HUDEP-2 (cell line): ENCODE results near the gene TMEM184A.
"Not testable (repeated sequence)": the region's sequence is repeated elsewhere in the genome, so short reads cannot be mapped to it uniquely, and the experiment has no call there.

Experiments
- DNase-seq, 76 experiments: peaks; one replicate each; lab custom pipeline; 2025; ENCODE audit not compliant: unreplicated experiment in 76 of 76; lab: John Stamatoyannopoulos, UW

The TMEM184A gene

DNA sequence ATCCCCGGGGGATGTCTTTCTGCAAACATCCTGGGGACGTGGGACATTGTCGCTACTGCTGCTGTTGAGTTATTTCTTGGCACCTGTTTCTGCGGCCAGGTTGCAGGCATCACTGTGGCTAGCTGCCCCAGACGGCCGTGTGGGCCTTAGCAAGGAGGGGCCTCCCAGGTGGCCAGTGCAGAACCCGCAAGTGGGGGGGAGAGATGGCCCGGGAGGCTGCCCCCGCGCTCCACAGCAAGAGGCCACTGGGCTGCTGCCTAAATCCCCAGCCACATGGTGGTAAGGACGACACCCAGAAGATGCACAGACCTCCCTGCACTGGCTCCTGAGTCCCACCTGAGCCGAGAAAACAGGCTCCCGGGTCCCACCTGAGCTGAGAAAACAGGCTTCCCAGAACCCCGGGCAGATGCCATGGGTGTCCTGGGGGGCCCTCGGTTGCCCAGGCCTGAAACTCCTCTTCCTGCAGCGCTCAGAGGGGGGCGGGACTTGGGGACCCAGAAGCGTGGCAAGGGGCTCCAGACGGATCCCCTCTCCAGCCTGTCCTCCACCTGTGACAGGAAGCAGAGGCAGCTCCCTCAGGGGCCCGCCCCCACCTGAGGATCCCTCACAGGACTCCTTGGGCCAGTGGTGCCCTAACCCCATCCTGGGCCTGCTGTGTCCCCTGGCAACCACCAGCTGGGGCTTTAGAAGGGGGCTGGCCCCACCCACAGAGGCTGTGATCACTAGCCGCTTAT is 26.5 kb downstream of the TMEM184A start:
- DNase-seq: no peak

DNA sequence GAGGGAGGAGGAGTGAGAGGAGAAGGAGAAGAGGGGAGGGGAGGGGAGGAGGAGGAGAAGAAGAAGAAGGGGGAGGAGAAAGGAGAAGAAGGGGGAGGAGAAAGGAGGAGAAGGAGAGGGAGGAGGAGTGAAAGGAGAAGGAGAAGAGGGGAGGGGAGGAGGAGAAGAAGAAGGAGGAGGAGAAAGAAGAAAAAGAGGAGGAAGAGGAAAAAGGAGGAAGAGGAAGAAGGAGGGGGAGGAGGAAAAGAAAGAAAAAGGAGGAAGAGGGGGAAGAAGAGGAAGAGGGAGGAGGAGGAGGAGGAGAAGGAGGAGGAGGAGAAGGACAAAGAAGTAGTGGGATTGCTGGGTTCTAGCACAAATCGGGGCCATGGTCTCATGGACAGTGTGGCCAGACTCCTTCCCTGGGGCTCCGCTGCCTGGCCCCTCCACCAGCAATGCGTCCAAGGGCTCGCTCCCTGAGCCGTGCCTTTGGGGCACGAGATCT is 29.7 kb downstream of the TMEM184A start:
- peak in 1 of 76 experiments; percentile 24 for DNase-seq

DNA sequence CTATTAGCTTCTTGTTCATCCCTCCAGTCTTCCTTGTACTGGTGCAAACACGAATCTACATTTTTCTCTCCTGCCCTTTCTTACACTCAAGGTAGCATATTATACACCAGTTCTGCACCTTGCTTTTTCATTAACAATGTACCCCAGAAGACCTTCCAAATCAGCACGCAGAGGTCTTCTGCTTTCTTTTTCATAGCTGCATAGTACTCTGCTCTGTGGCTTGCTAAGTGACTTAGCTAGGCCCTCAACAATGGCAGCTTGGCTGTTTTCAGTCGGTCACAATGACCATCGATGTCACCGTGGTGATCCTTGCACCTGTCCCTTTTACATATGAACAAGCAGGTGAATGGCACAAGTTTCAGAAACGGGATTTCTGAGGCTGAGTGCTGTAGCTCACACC is 30.6 kb downstream of the TMEM184A start:
- no peak for DNase-seq

DNA sequence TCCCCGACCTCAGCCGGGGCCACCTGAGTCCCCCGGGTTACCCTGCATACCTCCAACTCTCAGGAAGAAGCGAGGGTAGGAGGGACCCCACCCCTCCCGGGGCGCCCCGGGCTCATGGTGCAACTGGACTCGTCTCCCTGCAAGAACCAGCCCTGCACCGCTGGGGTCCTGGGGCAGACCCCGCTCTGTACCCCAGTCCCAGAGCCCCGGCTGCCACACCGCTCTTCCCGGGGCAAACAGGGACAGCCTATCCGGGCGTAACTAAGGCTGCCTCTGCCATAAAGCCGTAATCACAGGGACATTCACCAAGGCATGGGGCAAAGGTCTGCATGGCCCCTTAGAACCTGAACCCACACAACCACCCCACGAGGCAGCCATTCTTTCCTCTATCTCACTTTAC is 32.2 kb downstream of the TMEM184A start:
- DNase-seq: no peak

DNA sequence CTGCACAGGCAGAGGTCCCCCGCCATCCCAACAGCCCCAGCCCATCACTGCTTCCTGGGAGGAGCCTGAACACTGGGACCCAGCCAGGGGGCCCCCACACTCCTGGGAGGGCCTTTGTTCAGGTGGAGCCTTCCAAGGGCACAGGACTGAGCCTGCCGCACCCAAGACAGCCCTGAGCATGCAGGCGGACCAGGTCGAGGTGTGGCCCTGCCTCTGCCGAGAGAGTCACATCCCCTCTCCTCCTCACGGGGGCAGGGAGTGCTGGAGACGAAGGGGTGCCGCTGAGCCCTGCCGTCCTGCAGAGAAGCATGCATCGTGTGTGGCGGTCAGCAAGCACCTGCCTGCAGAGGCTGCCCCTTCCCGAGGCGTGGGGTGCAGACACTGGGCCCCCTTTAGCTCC is 32.8 kb downstream of the TMEM184A start:
- DNase-seq: no peak

DNA sequence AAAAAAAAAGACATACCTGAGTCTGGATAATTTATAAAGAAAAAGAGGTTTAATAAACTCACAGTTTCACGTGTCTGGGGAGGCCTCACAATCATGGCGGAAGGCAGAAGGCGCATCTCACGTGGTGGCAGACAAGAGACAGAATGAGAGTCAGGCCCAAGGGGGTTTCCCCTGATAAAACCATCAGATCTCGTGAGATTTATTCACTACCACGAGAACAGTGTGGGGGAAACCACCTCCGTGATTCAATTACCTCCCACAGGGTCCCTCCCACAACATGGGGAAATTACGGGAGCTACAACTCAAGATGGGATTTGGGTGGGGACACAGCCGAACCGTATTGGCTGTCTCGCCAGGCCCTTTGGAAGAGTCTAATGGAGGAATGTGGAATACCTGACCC is 34.5 kb downstream of the TMEM184A start:
- no peak for DNase-seq

DNA sequence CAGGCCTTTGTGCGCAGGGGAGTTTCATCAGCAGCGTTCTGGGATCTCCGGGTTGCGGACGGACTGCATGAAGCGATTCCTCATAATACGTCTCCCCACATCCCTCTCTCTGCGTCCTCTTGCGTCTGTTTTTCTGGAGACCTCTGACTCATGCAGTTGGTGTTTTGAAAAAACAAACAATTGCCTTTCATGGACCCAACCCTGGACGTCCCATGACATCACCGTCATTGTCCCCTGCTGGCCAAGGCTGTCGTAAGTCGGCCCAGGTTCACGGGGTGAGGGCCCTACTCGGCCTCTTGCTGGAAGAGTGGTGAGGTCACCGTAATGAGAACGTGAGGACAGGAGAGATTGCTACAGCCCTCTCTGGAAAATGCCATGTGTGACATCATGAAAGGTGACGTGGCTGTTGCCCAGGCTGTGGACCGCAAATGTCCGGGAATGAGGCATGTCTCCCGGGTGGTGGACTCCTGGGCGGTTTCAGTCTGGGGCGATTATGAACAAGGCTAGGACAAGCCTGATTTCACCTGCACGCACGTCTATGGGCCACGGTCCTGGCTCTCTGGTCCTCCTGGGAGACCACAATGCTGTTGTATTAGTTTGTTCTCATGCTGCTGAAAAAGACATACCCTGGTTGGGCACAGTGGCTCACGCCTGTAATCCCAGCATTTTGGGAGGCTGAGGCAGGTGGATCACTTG is 35.3 kb downstream of the TMEM184A start:
- DNase-seq: no peak

DNA sequence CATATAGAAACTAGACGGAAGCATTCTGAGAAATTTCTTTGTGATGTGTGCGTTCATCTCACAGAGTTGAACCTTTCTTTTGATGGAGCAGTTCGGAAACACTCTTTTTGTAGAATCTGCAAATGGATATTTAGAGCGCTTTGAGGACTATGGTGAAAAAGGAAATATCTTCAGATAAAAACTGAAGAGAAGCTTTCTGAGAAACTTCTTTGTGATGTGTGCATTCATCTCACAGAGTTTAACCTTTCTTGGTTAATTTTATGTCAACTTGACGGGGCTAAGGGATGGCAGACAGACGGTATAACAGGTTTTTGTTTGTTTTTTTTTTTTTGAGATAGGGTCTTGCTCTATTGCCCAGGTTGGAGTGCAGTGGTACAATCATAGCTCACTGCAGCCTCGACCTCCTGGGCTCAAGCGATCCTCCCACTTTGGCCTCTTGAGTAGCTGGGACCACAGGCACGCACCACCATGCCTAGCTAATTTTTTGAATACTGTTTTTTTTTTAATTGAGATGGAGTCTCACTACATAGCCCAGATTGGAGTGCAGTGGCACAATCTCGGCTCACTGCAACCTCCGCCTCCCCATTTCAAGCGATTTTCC is 36.6 kb downstream of the TMEM184A start:
- DNase-seq: not testable (repeated sequence)

DNA sequence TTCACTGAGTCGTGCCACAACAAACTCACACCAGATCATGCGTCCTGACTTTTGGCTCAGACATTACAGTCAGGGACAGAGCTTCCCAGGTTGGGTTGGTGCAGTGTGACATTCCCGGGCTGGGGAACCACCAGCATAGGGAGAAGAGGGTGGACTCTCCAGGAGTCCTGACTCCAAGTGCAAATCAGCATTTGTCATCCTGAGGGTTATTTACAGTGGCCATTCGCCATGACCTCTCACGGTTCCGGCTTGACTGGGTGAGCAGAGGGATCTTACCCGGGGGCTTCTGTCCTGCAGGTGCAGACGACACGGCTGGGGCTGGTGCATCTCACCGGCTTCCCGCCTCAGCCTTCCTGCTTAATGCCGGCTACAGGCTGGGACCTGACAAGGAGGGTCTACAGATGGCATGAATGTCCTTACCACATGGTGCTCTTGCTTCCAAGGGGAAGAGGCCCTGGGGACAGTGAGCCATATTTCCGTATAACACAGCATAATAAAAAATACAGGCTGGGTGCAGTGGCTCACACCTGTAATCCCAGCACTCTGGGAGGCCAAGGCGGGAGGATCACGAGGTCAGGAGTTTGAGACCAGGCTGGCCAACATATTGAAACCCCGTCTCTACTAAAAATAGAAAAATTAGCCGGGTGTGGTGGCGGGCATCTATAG is 39.3 kb downstream of the TMEM184A start:
- DNase-seq: no peak

DNA sequence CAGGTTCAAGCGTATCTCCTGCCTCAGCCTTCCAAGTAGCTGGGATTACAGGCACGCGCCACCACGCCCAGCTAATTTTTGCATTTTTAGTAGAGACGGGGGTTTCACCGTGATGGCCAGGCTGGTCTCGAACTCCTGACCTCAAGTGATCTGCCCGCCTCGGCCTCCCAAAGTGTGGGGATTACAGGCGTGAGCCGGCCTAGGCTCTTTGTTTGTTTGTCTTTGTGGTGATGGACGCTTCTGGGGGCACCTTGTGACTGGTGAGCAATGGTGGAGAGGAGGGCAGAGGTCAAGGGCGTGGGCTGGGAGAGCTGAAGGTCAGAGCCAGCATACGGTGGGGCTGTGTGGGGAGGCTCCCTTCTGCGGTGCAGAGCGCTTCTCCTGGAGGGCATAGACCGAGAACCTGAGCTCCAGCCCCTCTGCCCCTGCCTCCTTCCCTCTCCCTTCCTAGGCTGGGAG is 40.5 kb downstream of the TMEM184A start:
- not testable (repeated sequence) for DNase-seq

DNA sequence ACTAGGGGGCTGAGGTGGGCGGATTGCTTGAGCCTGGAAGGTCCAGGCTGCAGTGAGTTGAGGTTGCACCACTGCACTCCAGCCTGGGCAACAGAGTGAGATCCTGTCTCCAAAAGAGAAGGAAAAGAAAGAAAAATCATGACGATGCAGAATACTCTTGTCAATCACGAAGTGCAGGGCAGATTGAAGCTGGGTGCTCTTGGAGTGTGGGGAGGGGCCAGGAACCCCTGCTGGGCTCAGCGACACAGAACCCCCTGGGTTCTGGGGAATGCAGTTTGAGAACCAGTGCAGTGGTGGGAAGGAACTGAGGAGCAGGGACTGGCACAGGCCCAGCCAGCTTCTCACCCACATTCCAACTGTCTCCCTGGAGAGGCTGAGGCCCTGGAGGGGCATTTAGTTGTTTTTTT is 41.0 kb downstream of the TMEM184A start:
- no peak for DNase-seq

DNA sequence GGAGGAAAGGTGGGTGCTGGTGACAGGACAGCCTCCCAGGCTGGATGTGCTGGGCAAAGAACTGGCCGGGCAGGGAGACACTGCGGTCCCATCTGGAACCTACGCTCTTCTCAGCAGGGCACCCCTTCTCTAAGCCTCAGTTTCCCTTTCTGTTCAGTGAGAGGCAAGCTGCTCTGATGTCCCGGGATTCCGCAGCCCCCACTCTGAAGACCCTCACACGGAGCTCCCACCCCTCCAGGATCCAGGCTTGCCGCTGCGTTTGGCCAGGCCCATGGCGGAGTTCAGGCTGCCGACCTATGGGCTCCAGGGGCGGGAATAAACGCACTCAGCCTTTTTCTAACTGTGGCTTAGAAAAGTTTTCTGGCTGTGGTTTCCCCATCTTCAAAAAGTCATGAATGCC is 41.6 kb downstream of the TMEM184A start:
- DNase-seq: no peak

DNA sequence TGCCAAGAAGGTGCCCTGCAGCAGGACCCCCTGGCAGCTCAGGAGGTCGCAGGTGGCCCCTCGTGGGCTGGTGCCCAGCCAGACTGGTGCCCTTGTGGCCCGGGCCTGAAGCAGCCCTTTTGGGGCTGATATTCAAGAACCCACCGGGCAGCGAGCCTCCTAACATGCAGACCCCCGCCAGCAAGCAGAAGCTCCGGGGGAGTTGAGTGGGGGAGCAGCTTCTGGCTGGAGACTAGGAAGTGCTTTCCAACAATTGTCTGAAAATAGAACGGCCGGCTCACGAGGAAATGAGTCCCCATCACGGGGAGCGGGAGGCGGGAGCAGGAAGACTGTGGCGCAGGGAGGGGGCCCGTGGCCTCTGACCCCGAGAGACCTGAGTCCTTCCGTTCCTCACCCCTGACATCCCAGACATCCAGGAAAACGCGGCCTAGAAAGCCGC is 42.3 kb downstream of the TMEM184A start:
- DNase-seq: no peak

DNA sequence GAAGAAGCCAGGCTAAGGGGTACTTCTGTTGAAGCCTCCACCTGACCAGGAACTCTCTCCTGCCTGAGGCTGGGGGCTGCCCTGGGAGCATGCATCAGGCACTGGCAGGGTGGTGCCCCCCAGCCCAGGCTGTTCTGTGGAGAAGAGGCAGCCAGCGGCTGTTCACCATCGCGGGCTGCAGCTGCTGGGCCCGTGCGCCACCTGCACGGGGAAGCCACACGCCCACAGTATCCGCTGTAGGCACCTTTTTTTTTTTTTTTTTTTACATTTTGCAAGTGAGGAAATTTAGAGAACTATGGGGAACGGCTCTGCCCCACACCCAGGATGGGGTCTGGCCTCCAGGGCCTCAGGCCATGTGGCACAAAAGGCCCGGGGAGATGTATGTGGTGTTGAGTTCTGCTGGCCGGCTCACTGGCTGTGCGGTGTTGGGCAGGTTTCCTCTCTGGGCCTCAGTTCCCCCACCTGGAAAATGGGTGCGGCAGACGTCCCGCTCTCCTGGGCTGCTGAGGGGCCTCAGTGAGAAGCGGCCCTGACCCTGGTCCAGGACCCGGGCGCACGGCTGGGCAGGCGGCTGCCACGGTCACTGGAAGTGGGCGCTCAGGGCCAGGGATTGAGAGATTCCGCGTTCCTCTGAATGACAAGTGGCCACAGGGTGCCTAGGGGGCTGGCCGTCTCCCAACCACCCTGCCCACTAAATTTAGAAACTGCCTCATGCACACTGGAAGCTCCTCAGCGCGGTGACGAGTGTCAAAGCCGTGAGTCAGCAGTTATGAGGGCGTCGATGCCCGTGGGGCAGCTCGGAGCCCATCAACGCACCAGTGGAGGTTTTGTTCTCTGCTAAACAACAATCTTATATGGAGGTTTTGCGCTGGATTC is 43.0 kb downstream of the TMEM184A start:
- DNase-seq: peak in 35 of 76 experiments; percentile 9 to 62 (median 25)

DNA sequence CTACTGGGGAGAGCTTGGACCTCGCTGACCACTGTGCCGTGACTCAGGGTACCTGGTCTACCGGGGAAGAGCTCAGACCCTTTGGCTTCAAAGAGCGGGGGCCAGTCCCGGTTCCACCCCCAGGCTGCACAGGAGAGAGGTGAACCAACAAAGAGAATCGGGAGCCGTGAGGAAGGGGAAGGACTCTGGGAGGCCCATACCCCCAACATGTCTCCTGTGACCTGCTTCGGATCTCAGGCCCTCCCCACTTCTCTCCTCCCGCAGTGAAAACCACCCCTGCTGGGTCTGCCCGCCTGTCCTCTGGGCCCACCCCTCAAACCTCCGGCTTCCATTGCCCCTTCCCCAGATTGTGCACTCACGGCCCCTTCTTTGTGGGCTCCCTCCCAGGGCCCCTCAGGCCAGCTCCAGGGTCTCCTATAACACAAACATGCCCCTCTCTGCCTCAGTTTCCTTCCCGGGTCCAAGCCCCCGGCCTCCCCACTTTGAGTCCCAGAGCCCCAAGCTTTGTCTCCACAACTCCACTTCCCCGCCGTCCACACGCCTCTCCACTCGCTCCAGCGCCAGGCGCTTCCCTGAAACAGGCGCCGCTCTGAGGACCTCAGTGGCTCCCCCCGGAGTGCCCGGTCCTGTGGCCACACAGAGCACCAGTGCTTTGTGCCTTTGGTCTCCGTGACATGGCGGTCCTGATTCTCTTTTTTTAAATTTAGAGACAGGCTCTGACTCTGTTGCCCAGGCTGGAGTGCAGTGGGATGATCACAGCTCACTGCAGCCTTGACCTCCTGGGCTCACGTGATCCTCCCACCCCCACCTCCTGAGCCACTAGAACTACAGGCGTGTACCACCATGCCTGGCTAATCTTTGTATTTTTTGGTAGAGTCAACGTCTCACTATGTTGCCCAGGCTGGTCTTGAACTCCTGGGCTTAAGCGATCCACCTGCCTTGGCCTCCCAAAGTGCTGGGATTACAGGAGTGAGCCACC is 44.3 kb downstream of the TMEM184A start:
- DNase-seq: no peak

DNA sequence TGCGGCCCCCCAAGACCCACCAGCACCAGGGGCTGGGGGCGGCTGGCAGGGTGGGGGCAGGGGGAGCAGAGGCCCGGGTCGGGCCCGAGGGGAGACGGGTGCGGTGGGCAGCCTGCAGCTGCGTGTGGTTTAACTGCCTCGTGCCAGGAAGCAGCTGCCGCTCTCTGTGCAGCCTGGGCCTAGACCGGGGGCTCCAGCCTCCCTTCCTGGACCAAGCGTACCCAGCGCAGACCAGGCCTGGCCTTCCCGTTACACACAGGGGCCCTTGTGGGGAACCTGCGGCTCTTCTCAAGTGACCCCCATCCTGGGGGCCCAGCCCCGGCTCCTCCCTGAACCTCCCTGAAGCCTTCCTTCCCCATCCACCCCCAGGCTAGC is 45.2 kb downstream of the TMEM184A start:
- no peak for DNase-seq

DNA sequence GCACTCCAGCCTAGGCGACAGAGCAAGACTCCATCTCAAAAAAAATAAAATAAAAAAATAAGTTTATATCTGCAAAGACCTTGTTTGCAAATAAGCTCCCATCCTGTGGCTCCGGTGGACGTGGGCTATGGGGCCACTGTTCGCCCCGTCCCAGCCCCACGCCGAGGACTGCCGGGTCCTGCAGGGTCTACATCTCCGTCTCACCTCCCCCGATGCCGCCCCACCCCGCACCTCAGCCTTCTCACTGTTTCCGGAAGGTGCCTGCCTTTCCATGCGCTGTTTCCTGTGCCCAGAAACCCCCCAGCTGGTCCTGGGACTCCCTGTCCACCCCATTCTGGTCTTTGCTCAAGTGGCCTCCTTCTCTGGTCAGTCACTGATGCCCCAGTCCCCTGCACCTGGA is 46.8 kb downstream of the TMEM184A start:
- no peak for DNase-seq

DNA sequence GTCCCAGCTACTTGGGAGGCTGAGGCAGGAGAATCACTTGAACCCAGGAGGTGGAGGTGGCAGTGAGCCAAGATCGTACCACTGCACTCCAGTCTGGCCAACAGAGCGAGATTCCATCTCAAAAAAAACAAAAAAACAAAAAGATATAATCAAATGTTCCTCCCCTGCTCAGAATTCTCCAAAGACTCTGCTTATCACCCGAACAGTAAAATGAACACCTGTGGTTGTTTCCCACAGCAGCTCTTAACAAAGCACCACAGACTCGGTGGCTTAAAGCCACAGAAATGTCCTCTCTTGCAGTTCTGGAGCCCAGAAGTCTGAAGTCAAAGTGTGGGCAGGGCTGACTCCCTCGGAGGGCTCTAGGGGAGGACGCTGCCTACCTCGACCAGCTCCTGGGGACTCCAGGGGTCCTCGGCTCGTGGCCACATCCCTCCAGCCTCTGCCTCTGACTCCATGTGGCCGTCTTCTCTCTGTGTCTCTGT is 47.7 kb downstream of the TMEM184A start:
- no peak for DNase-seq
